ENCODE data around the gene OR4M1.
"Not testable (repeated sequence)": the region's sequence is repeated elsewhere in the genome, so short reads cannot be mapped to it uniquely, and the experiment has no call there.

Gene OR4M1

DNA sequence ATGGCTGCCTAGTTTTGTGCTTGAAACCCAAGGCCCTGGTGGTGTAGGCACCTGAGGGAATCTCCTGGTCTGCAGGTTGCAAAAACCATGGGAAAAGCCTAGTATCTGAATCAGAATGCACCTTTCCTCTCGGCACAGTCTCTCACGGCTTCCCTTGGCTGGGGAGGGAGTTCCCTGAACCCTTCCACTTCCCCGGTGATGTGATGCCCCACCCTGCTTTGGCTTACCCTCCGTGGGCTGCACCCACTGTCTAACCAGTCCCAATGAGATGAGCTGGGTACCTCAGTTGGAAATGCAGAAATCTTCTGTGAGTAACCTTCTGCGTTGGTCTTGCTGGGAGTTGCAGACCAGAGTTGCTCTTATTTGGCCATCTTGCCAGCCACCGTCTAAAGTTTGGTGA, 47.7 kb downstream of the OR4M1 start:
- in situ Hi-C loops (cut with MboI; ENCODE audit: low sequenced_read_pairs) = not testable (repeated sequence)

GRCh38 chr14:19823178-19823577, 49.9 kb downstream of the OR4M1 start:
- in situ Hi-C loops (cut with MboI; ENCODE audit: low sequenced_read_pairs) = no loop called here

GRCh38 chr14:19823765-19824164, 50.5 kb downstream of the OR4M1 start:
- in situ Hi-C loops (cut with MboI; ENCODE audit: low sequenced_read_pairs) = no loop called here

DNA sequence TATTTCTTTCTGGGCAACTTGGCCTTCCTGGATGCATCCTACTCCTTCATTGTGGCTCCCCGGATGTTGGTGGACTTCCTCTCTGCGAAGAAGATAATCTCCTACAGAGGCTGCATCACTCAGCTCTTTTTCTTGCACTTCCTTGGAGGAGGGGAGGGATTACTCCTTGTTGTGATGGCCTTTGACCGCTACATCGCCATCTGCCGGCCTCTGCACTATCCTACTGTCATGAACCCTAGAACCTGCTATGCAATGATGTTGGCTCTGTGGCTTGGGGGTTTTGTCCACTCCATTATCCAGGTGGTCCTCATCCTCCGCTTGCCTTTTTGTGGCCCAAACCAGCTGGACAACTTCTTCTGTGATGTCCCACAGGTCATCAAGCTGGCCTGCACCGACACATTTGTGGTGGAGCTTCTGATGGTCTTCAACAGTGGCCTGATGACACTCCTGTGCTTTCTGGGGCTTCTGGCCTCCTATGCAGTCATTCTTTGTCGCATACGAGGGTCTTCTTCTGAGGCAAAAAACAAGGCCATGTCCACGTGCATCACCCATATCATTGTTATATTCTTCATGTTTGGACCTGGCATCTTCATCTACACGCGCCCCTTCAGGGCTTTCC, 54.4 kb downstream of the OR4M1 start:
- in situ Hi-C loops (cut with MboI; ENCODE audit: low sequenced_read_pairs) = not testable (repeated sequence)

DNA sequence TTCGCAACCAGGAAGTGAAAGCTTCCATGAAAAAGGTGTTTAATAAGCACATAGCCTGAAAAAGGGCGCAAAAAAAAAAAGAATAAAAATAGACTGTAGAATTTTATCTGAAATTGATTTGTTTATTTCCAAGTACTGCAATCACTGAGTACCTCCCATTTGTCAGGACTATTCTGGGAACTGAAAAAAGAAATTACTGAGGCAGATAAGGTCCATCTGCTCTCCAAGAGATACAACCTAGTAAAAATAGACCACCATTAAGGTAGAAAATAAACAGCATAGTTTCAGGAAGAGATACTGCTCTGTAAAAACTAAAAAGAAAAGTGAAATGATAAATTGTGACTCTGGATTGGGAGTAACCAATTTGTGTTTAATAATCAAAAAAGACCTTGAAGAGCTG, 55.0 kb downstream of the OR4M1 start:
- in situ Hi-C loops (cut with MboI; ENCODE audit: low sequenced_read_pairs) = no loop called here

Data from HL-60/S4 (cell line).